ENCODE results near the gene KRTAP10-1. TPM values are rescaled to one million over a fixed set of nuclear protein-coding genes. Genes with fewer than 3 reads are reported as not detected.
"Not testable (repeated sequence)": the region's sequence is repeated elsewhere in the genome, so short reads cannot be mapped to it uniquely, and the experiment has no call there.

KRTAP10-1 gene
- total RNA-seq, 2 experiments from 2014 or later = not detected

DNA sequence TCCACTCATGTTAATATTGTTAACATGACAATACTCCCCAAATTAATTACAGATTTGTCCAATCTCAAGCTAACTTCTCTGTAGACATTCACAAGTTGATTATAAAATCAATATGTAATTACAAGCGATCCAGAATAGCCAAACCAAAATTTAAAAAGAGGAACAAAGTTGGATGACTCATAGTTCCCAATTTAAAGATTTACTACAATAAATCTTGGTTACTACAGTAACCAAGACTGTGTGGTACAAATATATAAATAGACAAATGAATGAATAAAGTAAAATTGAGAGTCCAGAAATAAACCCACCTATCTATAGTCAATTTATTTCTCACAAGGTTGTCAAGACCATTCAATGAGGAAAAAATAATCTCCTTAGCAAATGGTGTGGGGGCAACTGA lies 26.4 kb upstream of the KRTAP10-1 start:
- H3K36me3 Mint-ChIP-seq = peaks cover 9% of the 10 kb centered on the region
- no peaks in the 10 kb centered on the region for H3K9me3 Mint-ChIP-seq (ENCODE audit: low read depth)
- CTCF ChIA-PET = no interaction called here
- DNase-seq = no peak
- no peak overlapping the region for H3K4me3 Mint-ChIP-seq
- peaks cover 5% of the 10 kb centered on the region for H3K27me3 Mint-ChIP-seq
- no peak overlapping the region for H3K27ac Mint-ChIP-seq
- ATAC-seq = no peak
- H3K4me1 Mint-ChIP-seq = peaks cover 12% of the 10 kb centered on the region

DNA sequence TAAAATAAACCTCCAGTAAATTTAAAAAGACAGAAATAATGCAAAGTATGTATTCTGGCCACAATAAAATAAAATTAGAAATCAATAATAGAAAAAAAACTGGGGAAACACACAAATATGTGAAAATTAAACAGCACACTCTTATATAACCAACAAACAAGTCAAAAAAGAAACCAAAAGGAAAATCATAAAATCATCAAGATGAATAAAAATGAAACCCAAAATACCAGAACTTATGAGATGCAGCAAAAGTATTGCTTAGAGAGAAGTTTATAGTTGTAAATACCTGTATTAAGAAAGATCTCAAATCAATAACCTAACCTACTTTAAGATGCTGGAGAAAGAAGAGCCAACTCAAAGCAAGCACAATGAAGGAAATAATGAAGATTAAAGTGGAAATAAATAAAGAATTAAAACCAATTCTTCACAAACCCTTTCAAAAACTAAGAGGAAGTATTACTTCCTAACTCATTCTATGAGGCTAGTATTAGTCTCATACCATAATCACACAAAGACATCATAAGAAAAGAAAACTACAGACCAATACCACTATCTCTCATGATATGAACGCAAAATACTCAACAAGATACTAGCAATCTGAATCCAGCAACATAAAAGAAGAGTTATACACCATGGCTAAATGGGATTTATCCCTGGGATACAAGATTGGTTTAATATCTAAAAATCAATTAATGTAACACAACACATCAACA lies 25.0 kb upstream of the KRTAP10-1 start:
- CTCF ChIA-PET = no interaction called here
- H3K27me3 Mint-ChIP-seq = peaks cover 17% of the 10 kb centered on the region
- H3K4me1 Mint-ChIP-seq = peaks cover 12% of the 10 kb centered on the region
- no peak for DNase-seq
- peak overlapping the region; percentile 84 for H3K27ac Mint-ChIP-seq
- H3K4me3 Mint-ChIP-seq = peak overlapping the region; percentile 44
- peak; percentile 67 for ATAC-seq
- H3K36me3 Mint-ChIP-seq = peaks cover 9% of the 10 kb centered on the region
- H3K9me3 Mint-ChIP-seq (ENCODE audit: low read depth) = peaks cover under 1% of the 10 kb centered on the region

DNA sequence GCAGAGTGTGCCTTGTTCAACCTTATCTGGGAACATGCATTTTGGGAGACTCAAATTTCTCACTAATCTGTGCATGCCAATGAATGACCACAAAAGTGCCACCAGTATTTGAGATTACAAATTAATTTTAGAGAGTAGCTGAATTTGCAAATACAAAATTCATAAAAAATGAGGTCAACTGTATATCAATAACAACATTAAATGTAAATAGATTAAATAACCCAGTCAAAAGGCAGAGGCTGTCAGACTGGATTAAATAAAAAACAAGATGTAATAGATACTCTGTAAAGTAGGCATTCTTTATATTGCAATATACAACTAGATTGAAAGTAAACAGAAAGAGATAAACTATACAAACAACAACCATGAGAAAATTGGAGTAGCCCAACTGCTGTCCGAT lies 24.1 kb upstream of the KRTAP10-1 start:
- Mint-ChIP-seq H3K27ac (no peak overlapping the region), H3K36me3 (peaks cover 10% of the 10 kb centered on the region), H3K9me3 (ENCODE audit: low read depth) (peaks cover 2% of the 10 kb centered on the region), H3K27me3 (peaks cover 17% of the 10 kb centered on the region), H3K4me3 (no peak overlapping the region), H3K4me1 (peaks cover 12% of the 10 kb centered on the region)
- DNase-seq (no peak), ATAC-seq (no peak)
- CTCF ChIA-PET = no interaction called here

DNA sequence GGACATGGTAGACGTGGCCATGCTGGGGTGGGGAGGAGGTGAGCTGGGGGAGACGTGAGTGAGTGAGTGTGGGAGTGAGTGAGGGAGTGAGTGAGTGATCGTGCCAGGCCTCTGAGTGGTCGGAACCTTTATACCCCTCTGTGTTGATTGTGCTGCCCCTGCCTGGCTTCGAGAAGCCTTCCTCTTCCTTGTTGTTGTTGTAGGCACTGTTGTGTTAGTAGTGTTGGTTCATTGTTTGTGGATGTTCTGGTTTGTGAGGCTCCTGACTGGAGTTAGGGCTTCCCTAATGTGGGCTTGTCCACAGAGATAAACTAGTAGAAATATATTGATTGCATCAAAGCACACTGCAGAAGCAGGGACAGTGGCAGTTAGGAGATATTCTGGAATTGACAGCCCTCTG lies 18.7 kb upstream of the KRTAP10-1 start, which contains the start of gene KRTAP10-3:
TSS of gene KRTAP10-3 (minus strand) at position 101 of the 400 bp plus-strand sequence. CDS start at position 21, 80 bp downstream.
- CTCF ChIA-PET = no interaction called here
- peaks cover 2% of the 10 kb centered on the region for H3K9me3 Mint-ChIP-seq (ENCODE audit: low read depth)
- H3K36me3 Mint-ChIP-seq = peaks cover 8% of the 10 kb centered on the region
- DNase-seq (peak; percentile 16), ATAC-seq (no peak)
- H3K27me3 Mint-ChIP-seq = peaks cover 17% of the 10 kb centered on the region
- H3K4me1 Mint-ChIP-seq = no peaks in the 10 kb centered on the region
- no peak within 1 kb of the TSS for H3K27ac Mint-ChIP-seq
- H3K4me3 Mint-ChIP-seq = no peak within 1 kb of the TSS

DNA sequence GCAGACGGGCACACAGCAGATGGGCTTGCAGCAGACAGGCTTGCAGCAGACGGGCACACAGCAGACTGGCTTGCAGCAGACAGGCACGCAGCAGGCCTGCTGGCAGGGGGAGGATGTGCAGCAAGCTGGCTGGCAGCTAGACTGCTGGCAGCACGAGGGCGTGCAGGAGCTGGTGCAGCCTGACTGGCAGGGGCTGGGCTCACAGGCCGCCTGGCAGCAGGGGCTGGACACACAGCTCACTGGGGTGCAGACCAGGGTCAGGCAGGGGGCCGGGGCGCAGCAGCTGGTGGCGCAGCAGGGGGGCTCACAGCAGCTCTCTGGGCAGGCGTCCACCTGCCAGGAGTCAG lies 18.3 kb upstream of the KRTAP10-1 start:
- H3K27ac Mint-ChIP-seq; H3K9me3 Mint-ChIP-seq (ENCODE audit: low read depth); H3K4me3 Mint-ChIP-seq; ATAC-seq; H3K36me3 Mint-ChIP-seq; H3K4me1 Mint-ChIP-seq; CTCF ChIA-PET: not testable (repeated sequence)
- peaks cover 17% of the 10 kb centered on the region for H3K27me3 Mint-ChIP-seq
- peak; percentile 15 for DNase-seq

DNA sequence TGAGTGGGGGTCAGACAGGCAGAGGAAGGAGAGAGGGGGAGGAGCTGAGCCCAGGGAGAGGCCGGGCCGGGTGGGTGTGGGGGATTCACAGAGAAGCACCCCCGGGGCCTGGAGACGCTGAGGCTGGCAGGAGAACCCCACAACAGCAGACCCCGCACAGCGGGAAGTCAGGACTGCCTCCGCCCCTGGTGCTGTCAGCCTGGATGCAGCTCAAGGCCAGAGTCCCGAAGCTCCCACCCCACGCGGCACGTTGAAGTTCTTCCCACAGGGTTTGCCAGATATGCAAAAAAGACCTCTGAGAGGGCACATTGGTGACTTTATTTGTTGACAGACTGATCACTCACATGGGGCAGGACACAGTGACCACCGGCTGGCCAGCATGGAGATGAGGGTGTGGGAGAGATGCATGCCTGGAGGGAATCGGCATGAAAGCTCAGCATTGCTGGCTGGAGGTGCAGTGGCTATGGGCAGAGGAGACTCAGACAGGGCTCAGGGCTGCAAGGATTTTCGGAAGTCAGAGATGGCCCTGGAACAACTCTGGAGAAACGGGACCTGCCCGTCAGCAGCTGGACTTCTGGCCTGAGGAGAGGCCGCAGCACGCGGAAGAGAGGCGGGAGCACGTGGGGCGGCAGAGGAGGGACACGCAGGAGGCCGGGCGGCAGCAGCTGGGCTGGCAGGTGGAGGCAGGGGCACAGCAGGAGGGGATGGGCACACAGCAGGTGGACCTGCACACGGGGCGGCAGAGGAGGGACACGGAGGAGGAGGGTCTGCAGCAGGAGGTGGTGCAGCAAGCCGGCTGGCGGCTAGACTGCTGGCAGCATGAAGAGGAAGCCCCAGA lies 17.7 kb upstream of the KRTAP10-1 start:
- CTCF ChIA-PET = no interaction called here
- DNase-seq (peak; percentile 25), ATAC-seq (no peak)
- no peak overlapping the region for H3K27ac Mint-ChIP-seq
- peaks cover 6% of the 10 kb centered on the region for H3K36me3 Mint-ChIP-seq
- peaks cover 2% of the 10 kb centered on the region for H3K9me3 Mint-ChIP-seq (ENCODE audit: low read depth)
- H3K4me1 Mint-ChIP-seq = no peaks in the 10 kb centered on the region
- H3K27me3 Mint-ChIP-seq = peaks cover 17% of the 10 kb centered on the region
- H3K4me3 Mint-ChIP-seq = no peak overlapping the region

DNA sequence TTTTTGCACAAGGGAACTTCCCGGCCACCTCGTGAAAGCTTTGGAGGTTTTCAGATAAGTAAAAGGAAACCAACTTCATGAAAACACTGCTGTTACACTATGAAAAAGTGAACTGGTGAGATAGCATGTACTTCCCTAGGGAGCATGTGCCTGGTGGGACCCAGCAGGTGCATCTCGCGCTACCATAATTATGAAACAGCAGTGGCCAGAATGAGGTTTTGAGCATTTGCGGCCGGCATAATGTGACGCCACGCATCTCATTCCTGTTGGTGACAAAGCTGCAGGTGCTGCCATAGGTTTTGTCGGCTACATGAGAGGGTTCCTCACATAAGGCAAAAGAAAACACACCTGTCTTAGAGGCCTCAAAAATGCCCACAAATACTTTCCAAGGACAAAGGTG lies 16.9 kb upstream of the KRTAP10-1 start:
- CTCF ChIA-PET = no interaction called here

DNA sequence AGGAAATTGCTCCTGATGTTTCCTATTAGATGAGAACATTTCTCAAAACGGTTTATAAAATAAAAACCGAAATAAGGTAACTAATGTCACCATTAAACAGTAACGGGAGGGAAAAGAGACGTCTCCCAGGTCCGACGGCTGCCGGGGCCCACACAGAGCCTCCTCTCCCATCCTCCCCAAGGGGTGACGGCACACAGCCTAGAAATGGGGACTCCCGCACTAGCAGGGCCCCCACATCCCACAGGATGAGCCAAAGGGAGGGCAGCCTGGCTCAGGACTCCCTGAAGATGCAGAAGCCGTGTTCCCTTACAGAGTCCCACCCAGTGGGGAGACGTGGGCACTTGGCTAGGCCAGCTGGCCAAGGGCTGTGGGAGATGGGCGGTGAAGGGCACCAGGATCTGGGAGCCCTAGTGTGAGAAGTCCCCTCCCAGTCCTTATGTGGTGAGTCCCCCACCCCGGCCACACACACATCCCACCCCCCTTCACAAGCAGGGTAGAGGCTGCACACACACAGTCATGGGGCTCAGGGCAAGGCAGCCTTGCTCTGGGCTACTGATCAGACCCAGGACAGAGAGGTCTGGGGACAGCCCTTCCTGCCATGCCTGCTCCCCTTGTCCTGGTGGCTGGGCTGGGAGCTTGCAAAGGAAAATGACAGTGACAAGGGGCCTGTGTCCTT lies 15.3 kb upstream of the KRTAP10-1 start:
- peaks cover 2% of the 10 kb centered on the region for H3K27me3 Mint-ChIP-seq
- H3K36me3 Mint-ChIP-seq = peaks cover 2% of the 10 kb centered on the region
- ATAC-seq = no peak
- CTCF ChIA-PET = no interaction called here
- H3K4me1 Mint-ChIP-seq = no peaks in the 10 kb centered on the region
- no peak overlapping the region for H3K4me3 Mint-ChIP-seq
- peak; percentile 26 for DNase-seq
- H3K9me3 Mint-ChIP-seq (ENCODE audit: low read depth) = peaks cover 2% of the 10 kb centered on the region
- H3K27ac Mint-ChIP-seq = no peak overlapping the region

More for the DNA sequence above, 16.9 kb upstream of the KRTAP10-1 start:
- Mint-ChIP-seq H3K9me3 (ENCODE audit: low read depth) (peaks cover 2% of the 10 kb centered on the region), H3K4me3 (no peak overlapping the region), H3K36me3 (peaks cover 2% of the 10 kb centered on the region), H3K4me1 (no peaks in the 10 kb centered on the region), H3K27ac (no peak overlapping the region), H3K27me3 (peaks cover 13% of the 10 kb centered on the region)
- no peak for ATAC-seq
- DNase-seq = peak; percentile 21

DNA sequence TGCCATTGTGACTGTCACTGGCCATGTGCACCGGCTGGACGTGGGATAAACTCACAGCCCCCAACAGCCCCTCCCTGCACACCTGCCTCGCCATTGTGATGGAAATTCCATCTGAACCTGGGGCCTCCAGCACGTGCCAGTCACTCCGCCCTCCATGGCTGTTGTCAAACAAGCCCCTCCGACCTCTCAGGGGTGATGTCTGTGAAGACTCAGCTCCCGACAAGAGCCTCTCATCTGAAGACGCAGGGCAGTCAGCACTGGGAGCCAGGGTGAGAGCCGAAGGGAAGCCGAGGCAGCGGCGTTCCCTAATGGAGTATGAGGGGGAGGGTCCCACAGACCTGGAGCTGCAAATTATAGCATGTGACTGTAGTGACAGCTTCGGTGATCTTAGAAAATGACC lies 12.7 kb upstream of the KRTAP10-1 start:
- peaks cover under 1% of the 10 kb centered on the region for H3K9me3 Mint-ChIP-seq (ENCODE audit: low read depth)
- no peak overlapping the region for H3K27ac Mint-ChIP-seq
- CTCF ChIA-PET = no interaction called here
- H3K27me3 Mint-ChIP-seq = no peaks in the 10 kb centered on the region
- DNase-seq = peak; percentile 23
- no peak overlapping the region for H3K4me3 Mint-ChIP-seq
- peaks cover 4% of the 10 kb centered on the region for H3K36me3 Mint-ChIP-seq
- ATAC-seq = no peak
- peaks cover 5% of the 10 kb centered on the region for H3K4me1 Mint-ChIP-seq

DNA sequence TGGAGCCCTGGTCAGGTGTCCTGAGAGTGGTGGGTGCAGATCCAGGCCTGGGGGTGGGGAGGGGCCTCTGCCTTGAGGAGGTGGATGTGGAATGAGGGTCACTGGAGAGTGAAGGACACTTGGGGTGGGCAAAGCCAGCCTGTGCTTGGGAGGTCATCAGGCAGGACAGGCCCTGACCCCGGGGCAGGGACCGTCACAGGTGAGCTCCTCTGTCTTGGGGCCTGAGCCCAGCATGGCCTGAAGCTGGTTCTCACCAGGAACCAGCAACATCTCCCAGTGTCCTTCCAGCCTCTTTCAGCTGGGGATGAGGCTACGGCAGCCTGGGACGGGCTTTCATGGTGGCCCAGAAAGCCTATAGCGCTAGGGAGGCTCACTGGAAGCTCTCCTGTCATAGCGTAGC lies 12.1 kb upstream of the KRTAP10-1 start:
- Mint-ChIP-seq H3K27ac (no peak overlapping the region), H3K4me3 (no peak overlapping the region), H3K9me3 (ENCODE audit: low read depth) (peaks cover 6% of the 10 kb centered on the region), H3K36me3 (peaks cover 9% of the 10 kb centered on the region), H3K4me1 (peaks cover 11% of the 10 kb centered on the region), H3K27me3 (no peaks in the 10 kb centered on the region)
- DNase-seq (peak; percentile 23), ATAC-seq (no peak)
- CTCF ChIA-PET = no interaction called here

DNA sequence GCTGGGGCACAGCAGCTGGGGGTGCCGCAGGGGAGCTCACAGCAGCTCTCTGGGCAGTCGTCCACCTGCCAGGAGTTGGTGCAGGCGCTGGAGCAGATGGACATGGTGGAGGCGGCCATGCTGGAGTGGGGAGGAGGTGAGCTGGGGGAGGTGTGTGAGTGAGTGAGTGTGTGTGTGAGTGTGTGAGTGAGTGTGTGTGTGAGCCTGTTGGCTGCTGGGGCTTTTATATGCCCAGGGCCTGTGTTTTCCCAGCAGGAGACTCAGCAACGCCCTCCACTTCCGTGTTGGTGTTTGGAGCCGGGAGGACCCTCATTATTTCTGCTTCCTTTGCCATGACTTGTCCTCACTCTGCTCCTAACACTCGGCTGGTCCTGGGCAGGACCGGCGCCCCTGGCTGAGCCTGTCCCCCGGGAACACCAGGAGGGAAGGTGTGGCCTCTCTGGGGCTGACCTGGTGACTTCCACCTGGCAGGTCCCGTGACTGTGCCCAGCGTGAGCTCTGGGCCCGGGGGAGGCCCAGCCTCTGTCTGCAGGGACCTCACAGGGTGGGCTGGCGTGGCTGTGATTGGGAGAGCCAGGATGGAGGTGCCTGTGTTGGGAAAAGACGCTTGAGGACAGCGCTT lies 11.5 kb upstream of the KRTAP10-1 start, which contains the start of gene KRTAP10-2:
TSS of gene KRTAP10-2 (minus strand) at position 166 of the 622 bp plus-strand sequence. CDS start at position 119, 47 bp downstream.
- Mint-ChIP-seq H3K36me3 (peaks cover 16% of the 10 kb centered on the region), H3K27ac (no peak within 1 kb of the TSS), H3K27me3 (no peaks in the 10 kb centered on the region), H3K4me1 (peaks cover 14% of the 10 kb centered on the region), H3K9me3 (ENCODE audit: low read depth) (peaks cover 12% of the 10 kb centered on the region), H3K4me3 (no peak within 1 kb of the TSS)
- CTCF ChIA-PET = no interaction called here
- ATAC-seq = no peak
- DNase-seq = peak; percentile 29

DNA sequence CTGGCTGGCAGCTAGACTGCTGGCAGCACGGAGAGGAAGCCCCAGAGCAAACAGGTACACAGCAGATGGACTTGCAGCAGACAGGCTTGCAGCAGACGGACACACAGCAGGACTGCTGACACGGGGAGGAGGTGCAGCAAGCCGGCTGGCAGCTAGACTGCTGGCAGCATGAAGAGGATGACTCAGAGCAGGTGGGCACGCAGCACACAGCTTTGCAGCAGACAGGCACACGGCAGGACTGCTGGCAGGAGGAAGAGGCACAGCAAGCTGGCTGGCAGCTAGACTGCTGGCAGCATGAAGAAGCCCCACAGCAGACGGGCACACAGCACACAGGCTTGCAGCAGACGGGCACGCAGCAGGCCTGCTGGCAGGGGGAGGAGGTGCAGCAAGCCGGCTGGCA lies 10.8 kb upstream of the KRTAP10-1 start:
- ATAC-seq = no peak
- Mint-ChIP-seq H3K27me3 (no peaks in the 10 kb centered on the region), H3K4me1 (peaks cover 14% of the 10 kb centered on the region), H3K4me3 (no peak overlapping the region), H3K9me3 (ENCODE audit: low read depth) (peaks cover 12% of the 10 kb centered on the region), H3K36me3 (peaks cover 16% of the 10 kb centered on the region), H3K27ac (no peak overlapping the region)
- CTCF ChIA-PET = no interaction called here
- DNase-seq = peak; percentile 34

DNA sequence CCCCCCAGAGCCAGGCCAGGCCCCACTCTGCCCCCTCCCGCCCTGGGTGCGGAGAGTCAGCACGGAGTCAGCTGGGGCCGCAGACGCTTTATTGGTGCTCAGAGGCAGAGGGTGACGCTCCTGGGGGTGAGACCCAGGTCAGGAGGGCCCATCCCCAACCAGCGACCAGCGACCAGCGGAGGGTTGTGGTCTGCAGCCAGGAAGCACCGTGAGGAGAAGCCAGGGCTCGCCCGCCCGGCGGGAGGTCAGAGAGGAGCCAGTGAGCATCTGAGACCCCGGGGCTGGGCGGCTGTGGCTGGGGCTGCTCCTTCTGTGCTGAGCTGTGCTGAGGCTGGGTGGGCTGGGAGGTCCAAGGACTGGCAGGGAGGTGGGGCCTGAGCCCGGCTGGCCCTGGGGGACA lies 10.3 kb upstream of the KRTAP10-1 start:
- CTCF ChIA-PET, H3K27me3 Mint-ChIP-seq: not testable (repeated sequence)

More for the DNA sequence above, 10.3 kb upstream of the KRTAP10-1 start:
- Mint-ChIP-seq H3K9me3 (ENCODE audit: low read depth) (peaks cover 14% of the 10 kb centered on the region), H3K36me3 (peaks cover 19% of the 10 kb centered on the region), H3K4me1 (peaks cover 14% of the 10 kb centered on the region)
- H3K27ac Mint-ChIP-seq, ATAC-seq, H3K4me3 Mint-ChIP-seq: not testable (repeated sequence)
- peak; percentile 31 for DNase-seq
